K562 (cell line): Measurements from ENCODE around the gene BRME1.

Experiments used
- FOXA1 ChIP-seq: fragments of 450-650 bp; IDR thresholded peaks from 2 replicates; pipeline ENCODE4 v1.6.1; 2016; ENCODE audit warnings: mild to moderate bottlenecking, borderline replicate concordance
- MYC ChIP-seq, 2 experiments: fragments of 250-450 bp in 1 of 2; sonication (Bioruptor Pico) in 1 of 2; IDR thresholded peaks; 2 replicates each; pipeline versions ENCODE4 v1.5.1 to v1.6.1; 2012 to 2021; ENCODE audit warnings: low read depth in 2 of 2, borderline replicate concordance in 1 of 2, improper control_type of control experiment in 1 of 2, low read length in 1 of 2, mild to moderate bottlenecking in 1 of 2, moderate library complexity in 1 of 2
- PTRF ChIP-seq: fragments of 450-650 bp; IDR thresholded peaks from 2 replicates; pipeline ENCODE4 v1.6.1; 2016; ENCODE audit warnings: mild to moderate bottlenecking, missing genetic modification characterization, missing compliant biosample characterization
- ZFX ChIP-seq: sonication (generic); formaldehyde crosslinking; IDR thresholded peaks from 2 replicates; pipeline ENCODE4 v1.8.0; 2022; ENCODE audit warnings: mild to moderate bottlenecking, missing genetic modification reagents, moderate library complexity
- ZNF12 ChIP-seq: sonication (generic); formaldehyde crosslinking; IDR thresholded peaks from 2 replicates; pipeline ENCODE4 v1.4.0; 2020; ENCODE audit warnings: mild to moderate bottlenecking, missing genetic modification reagents
- TF ChIP-seq, protein P1 (sequence below), 2 experiments: fragments of 450-650 bp in 1 of 2; sonication (generic) in 1 of 2; formaldehyde crosslinking; conservative IDR thresholded peaks; 2 replicates each; pipeline versions ENCODE4 v1.4.0 to v1.8.1; 2020 to 2022; ENCODE audit warnings: mild to moderate bottlenecking in 1 of 2, missing genetic modification reagents in 1 of 2

DNA sequence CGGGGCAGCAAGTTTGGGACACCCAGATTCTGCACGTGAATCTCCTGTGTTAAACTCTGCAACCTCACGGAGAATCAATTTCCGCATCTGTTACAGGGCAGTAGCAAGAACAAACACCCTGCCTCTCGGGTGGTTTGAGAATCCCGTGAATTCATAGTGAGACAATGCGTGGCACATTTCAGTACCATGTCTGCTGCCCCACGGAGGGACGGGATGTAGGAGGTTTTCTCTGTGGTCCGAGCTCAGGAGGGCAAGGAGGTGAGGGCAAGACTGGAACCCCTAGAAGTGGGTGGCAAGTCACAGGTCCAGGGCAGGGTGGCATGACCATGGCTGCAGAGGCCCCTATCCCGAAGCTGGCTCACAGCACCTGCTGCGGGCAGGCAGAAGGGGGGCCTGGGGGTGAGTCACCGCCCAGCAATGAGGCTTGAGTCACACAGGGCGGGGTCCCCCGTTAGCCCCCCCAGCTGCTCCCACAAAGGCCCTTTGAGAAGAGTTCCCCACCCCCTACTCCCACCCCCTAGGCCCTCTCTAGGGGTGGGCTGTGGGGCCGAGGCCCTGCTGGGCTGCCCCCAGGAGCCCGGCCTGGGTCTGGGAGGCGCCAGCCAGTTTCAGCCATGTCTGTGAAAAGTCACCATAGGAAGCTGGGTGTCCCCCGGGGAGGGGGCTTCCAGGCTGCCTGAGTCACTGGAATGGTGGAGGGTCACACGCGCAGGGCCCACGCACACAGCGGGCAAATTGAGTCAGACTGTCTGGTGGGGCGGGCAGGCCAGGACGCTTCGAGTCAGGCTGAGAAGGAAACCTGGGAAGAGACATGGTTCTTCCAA lies 54.8 kb downstream of the BRME1 start:
- TF ChIP-seq, protein P1, sequence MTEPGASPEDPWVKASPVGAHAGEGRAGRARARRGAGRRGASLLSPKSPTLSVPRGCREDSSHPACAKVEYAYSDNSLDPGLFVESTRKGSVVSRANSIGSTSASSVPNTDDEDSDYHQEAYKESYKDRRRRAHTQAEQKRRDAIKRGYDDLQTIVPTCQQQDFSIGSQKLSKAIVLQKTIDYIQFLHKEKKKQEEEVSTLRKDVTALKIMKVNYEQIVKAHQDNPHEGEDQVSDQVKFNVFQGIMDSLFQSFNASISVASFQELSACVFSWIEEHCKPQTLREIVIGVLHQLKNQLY (CRISPR knock-in tag; conservative IDR thresholded peaks at IDR 0.05) = no peak
- no peak for TF ChIP-seq ZNF12
- no peak for TF ChIP-seq FOXA1
- TF ChIP-seq MYC (IDR thresholded peaks at IDR 0.05; ENCODE audit: low read depth, low read length) = 0 out of 2 replicates have a peak, but pooled peaks have one; percentile 3
- no peak for TF ChIP-seq MYC (CRISPR knock-in tag; IDR thresholded peaks at IDR 0.05; ENCODE audit: borderline replicate concordance, low read depth)
- no peak for TF ChIP-seq PTRF (tag)
- peak; percentile 70 for TF ChIP-seq ZFX (CRISPR knock-in tag)
